GM12878 (cell line): ENCODE results near the gene SNRNP35.
"Not testable (repeated sequence)": the region's sequence is repeated elsewhere in the genome, so short reads cannot be mapped to it uniquely, and the experiment has no call there.

Experiments used
- CHD2 ChIP-seq: IDR thresholded peaks from 2 replicates; pipeline ENCODE4 v1.6.1; 2011; ENCODE audit warnings: low read depth, low read length, improper control_type of control experiment, borderline replicate concordance
- MYC ChIP-seq: IDR thresholded peaks from 2 replicates; pipeline ENCODE4 v1.6.1; 2011; ENCODE audit warnings: mild to moderate bottlenecking, low read length, moderate library complexity, inconsistent platforms; ENCODE audit not compliant: insufficient read depth, insufficient replicate concordance, insufficient read length, severe bottlenecking
- POLR2A ChIP-seq: IDR thresholded peaks from 2 replicates; pipeline ENCODE4 v1.6.1; 2011; ENCODE audit warnings: low read depth, mild to moderate bottlenecking, low read length
- POLR2AphosphoS2 ChIP-seq: IDR thresholded peaks from 2 replicates; pipeline ENCODE4 v1.6.1; 2011; ENCODE audit warnings: low read depth, mild to moderate bottlenecking, low read length, improper control_type of control experiment, moderate library complexity
- RBBP5 ChIP-seq: fragments of 200-600 bp; sonication (generic); conservative IDR thresholded peaks from 2 replicates; pipeline ENCODE4 v1.6.1; 2016
- SUZ12 ChIP-seq: fragments of 200-600 bp; sonication (generic); IDR thresholded peaks from one replicate; pipeline ENCODE4 v1.6.1; 2018; ENCODE audit warnings: antibody characterized with exemption, mild to moderate bottlenecking; ENCODE audit not compliant: unreplicated experiment
- TF ChIP-seq, protein P1 (sequence below): fragments of 450-650 bp; IDR thresholded peaks from 2 replicates; pipeline ENCODE4 v1.6.1; 2017; ENCODE audit warnings: mild to moderate bottlenecking, moderate library complexity
- TF ChIP-seq, protein P2 (sequence below), 3 experiments: IDR thresholded peaks in 2 of 3; conservative IDR thresholded peaks in 1 of 3; 2 replicates each; pipeline ENCODE4 v1.5.1; 2011; ENCODE audit warnings: low read depth in 3 of 3, low read length in 3 of 3, mild to moderate bottlenecking in 3 of 3, control low read depth in 2 of 3, moderate library complexity in 2 of 3, inconsistent platforms in 1 of 3, mixed read lengths in 1 of 3; ENCODE audit not compliant: control insufficient read depth in 2 of 3, insufficient read depth in 1 of 3; ENCODE audit errors: extremely low read depth in 1 of 3

DNA sequence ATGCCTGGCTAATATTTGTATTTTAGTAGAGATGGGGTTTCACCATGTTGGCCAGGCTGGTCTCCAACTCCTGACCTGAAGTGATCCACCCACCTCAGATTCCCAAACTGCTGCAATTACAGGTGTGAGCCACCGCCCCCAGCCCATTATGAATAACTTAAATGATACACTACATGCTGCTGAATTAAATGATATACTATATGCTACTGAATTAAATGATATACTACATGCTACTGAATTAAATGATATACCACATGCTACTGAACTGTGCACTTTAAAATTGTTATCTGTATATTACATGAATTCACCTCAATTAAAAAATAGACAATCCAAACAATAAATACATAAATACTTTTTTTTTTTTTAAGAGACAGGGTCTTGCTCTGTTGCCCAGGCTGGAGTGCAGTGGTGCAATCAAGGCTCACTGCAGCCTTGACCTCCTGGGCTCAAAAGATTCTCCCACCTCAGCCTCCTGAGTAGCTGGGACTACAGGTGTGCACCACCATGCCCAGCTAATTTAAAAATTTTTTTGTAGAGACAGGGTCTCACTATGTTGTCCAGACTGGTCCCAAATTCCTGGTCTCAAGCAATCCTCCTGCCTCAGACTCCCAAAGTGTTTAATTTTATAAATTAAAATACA lies 56.8 kb downstream of the SNRNP35 start:
- TF ChIP-seq CHD2, SUZ12, RBBP5, POLR2AphosphoS2, POLR2A, MYC: not testable (repeated sequence)
- TF ChIP-seq, protein P1, sequence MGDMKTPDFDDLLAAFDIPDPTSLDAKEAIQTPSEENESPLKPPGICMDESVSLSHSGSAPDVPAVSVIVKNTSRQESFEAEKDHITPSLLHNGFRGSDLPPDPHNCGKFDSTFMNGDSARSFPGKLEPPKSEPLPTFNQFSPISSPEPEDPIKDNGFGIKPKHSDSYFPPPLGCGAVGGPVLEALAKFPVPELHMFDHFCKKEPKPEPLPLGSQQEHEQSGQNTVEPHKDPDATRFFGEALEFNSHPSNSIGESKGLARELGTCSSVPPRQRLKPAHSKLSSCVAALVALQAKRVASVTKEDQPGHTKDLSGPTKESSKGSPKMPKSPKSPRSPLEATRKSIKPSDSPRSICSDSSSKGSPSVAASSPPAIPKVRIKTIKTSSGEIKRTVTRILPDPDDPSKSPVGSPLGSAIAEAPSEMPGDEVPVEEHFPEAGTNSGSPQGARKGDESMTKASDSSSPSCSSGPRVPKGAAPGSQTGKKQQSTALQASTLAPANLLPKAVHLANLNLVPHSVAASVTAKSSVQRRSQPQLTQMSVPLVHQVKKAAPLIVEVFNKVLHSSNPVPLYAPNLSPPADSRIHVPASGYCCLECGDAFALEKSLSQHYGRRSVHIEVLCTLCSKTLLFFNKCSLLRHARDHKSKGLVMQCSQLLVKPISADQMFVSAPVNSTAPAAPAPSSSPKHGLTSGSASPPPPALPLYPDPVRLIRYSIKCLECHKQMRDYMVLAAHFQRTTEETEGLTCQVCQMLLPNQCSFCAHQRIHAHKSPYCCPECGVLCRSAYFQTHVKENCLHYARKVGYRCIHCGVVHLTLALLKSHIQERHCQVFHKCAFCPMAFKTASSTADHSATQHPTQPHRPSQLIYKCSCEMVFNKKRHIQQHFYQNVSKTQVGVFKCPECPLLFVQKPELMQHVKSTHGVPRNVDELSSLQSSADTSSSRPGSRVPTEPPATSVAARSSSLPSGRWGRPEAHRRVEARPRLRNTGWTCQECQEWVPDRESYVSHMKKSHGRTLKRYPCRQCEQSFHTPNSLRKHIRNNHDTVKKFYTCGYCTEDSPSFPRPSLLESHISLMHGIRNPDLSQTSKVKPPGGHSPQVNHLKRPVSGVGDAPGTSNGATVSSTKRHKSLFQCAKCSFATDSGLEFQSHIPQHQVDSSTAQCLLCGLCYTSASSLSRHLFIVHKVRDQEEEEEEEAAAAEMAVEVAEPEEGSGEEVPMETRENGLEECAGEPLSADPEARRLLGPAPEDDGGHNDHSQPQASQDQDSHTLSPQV: not testable (repeated sequence)
- TF ChIP-seq, protein P2, sequence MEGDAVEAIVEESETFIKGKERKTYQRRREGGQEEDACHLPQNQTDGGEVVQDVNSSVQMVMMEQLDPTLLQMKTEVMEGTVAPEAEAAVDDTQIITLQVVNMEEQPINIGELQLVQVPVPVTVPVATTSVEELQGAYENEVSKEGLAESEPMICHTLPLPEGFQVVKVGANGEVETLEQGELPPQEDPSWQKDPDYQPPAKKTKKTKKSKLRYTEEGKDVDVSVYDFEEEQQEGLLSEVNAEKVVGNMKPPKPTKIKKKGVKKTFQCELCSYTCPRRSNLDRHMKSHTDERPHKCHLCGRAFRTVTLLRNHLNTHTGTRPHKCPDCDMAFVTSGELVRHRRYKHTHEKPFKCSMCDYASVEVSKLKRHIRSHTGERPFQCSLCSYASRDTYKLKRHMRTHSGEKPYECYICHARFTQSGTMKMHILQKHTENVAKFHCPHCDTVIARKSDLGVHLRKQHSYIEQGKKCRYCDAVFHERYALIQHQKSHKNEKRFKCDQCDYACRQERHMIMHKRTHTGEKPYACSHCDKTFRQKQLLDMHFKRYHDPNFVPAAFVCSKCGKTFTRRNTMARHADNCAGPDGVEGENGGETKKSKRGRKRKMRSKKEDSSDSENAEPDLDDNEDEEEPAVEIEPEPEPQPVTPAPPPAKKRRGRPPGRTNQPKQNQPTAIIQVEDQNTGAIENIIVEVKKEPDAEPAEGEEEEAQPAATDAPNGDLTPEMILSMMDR (IDR thresholded peaks at IDR 0.05 in 2 of 3, conservative IDR thresholded peaks at IDR 0.05 in 1 of 3; ENCODE audit: control insufficient read depth in 2 of 3, extremely low read depth in 1 of 3, insufficient read depth in 1 of 3, low read depth in 3 of 3, low read length in 3 of 3): not testable (repeated sequence)
